Measurements from ENCODE around the gene WFDC1. TPM values are rescaled to one million over a fixed set of nuclear protein-coding genes. Genes with fewer than 3 reads are reported as not detected.

Gene WFDC1
- total and polyA plus RNA-seq, 10 of the 15 experiments (the other 5 are each of a cell fraction or from before 2014, with no cell fraction given): not detected

Small RNA genes lying within 50 kb of the gene (small RNA-seq; reads per million reads assigned to genes)
- gene RNA5SP433: not detected

Other genes starting within 250 kb of the WFDC1 start
Only the 7 nearest of the 8 such genes appear.
- 37.5 and 39.5 TPM in 2 replicates for gene MBTPS1, start 177.9 kb upstream of the WFDC1 start, total RNA-seq (2014; rRNA removed)
- gene MBTPS1, start 177.9 kb upstream of the WFDC1 start, total RNA-seq (2014; rRNA removed; fragmentation: Illumina TruSeq; extraction: Trizol): 21.9 and 23.7 TPM in 2 replicates
- gene MBTPS1, start 177.9 kb upstream of the WFDC1 start, total RNA-seq (2021): 28.1 and 37.5 TPM in 2 replicates
- gene MBTPS1, start 177.9 kb upstream of the WFDC1 start, polyA plus RNA-seq (2011; rRNA removed): 39.5 and 43.9 TPM in 2 replicates
- gene MBTPS1, start 177.9 kb upstream of the WFDC1 start, polyA plus RNA-seq (2014; fragmentation: Illumina TruSeq; extraction: Trizol): 24.9 and 28.7 TPM in 2 replicates
- gene MBTPS1, start 177.9 kb upstream of the WFDC1 start, polyA plus RNA-seq (2014; fragmentation: Nextera tagmentation; extraction: Ambion mirVana): 1 to 10 TPM; 1.3 to 3.3 TPM
- 33.8 and 34.6 TPM in 2 replicates for gene MBTPS1, start 177.9 kb upstream of the WFDC1 start, polyA plus RNA-seq (2014; rRNA removed)
- gene MBTPS1, start 177.9 kb upstream of the WFDC1 start, polyA plus RNA-seq (2016; fragmentation: Nextera tagmentation; extraction: Ambion mirVana): 10 to 100 TPM; 35.9 to 37.4 TPM
- gene HSDL1, start 149.7 kb upstream of the WFDC1 start, total RNA-seq (2014; rRNA removed): 5.5 and 7.8 TPM in 2 replicates
- 5.5 and 5.6 TPM in 2 replicates for gene HSDL1, start 149.7 kb upstream of the WFDC1 start, total RNA-seq (2014; rRNA removed; fragmentation: Illumina TruSeq; extraction: Trizol)
- 5.5 and 6.8 TPM in 2 replicates for gene HSDL1, start 149.7 kb upstream of the WFDC1 start, total RNA-seq (2021)
- 13.4 and 17.4 TPM in 2 replicates for gene HSDL1, start 149.7 kb upstream of the WFDC1 start, polyA plus RNA-seq (2011; rRNA removed)
- 7.0 and 10.6 TPM in 2 replicates for gene HSDL1, start 149.7 kb upstream of the WFDC1 start, polyA plus RNA-seq (2014; fragmentation: Illumina TruSeq; extraction: Trizol)
- 1 to 10 TPM; 2.0 to 3.6 TPM for gene HSDL1, start 149.7 kb upstream of the WFDC1 start, polyA plus RNA-seq (2014; fragmentation: Nextera tagmentation; extraction: Ambion mirVana)
- gene HSDL1, start 149.7 kb upstream of the WFDC1 start, polyA plus RNA-seq (2014; rRNA removed): 5.6 and 7.5 TPM in 2 replicates
- gene HSDL1, start 149.7 kb upstream of the WFDC1 start, polyA plus RNA-seq (2016; fragmentation: Nextera tagmentation; extraction: Ambion mirVana): 1 to 10 TPM; 4.4 to 5.7 TPM
- not detected in 2 replicates for gene DNAAF1, start 149.6 kb upstream of the WFDC1 start, total RNA-seq (2014; rRNA removed)
- not detected in 2 replicates for gene DNAAF1, start 149.6 kb upstream of the WFDC1 start, total RNA-seq (2014; rRNA removed; fragmentation: Illumina TruSeq; extraction: Trizol)
- not detected in 2 replicates for gene DNAAF1, start 149.6 kb upstream of the WFDC1 start, total RNA-seq (2021)
- not detected in 2 replicates for gene DNAAF1, start 149.6 kb upstream of the WFDC1 start, polyA plus RNA-seq (2011; rRNA removed)
- 0.04 TPM in 1 of 2 replicates, not detected in the other for gene DNAAF1, start 149.6 kb upstream of the WFDC1 start, polyA plus RNA-seq (2014; fragmentation: Illumina TruSeq; extraction: Trizol)
- gene DNAAF1, start 149.6 kb upstream of the WFDC1 start, polyA plus RNA-seq (2014; fragmentation: Nextera tagmentation; extraction: Ambion mirVana): under 1 TPM; 0.02 to 0.11 TPM
- not detected in 2 replicates for gene DNAAF1, start 149.6 kb upstream of the WFDC1 start, polyA plus RNA-seq (2014; rRNA removed)
- gene DNAAF1, start 149.6 kb upstream of the WFDC1 start, polyA plus RNA-seq (2016; fragmentation: Nextera tagmentation; extraction: Ambion mirVana): under 1 TPM in 1 of 2 experiments, not detected in 1; 0.76 TPM
- 16.5 and 19.7 TPM in 2 replicates for gene TAF1C, start 107.8 kb upstream of the WFDC1 start, total RNA-seq (2014; rRNA removed)
- gene TAF1C, start 107.8 kb upstream of the WFDC1 start, total RNA-seq (2014; rRNA removed; fragmentation: Illumina TruSeq; extraction: Trizol): 7.2 and 8.9 TPM in 2 replicates
- gene TAF1C, start 107.8 kb upstream of the WFDC1 start, total RNA-seq (2021): 32.6 and 33.0 TPM in 2 replicates
- 5.5 and 8.0 TPM in 2 replicates for gene TAF1C, start 107.8 kb upstream of the WFDC1 start, polyA plus RNA-seq (2011; rRNA removed)
- gene TAF1C, start 107.8 kb upstream of the WFDC1 start, polyA plus RNA-seq (2014; fragmentation: Illumina TruSeq; extraction: Trizol): 3.8 and 11.2 TPM in 2 replicates
- 1 to 10 TPM in 1 of 2 experiments, under 1 TPM in 1; 0.98 to 2.0 TPM for gene TAF1C, start 107.8 kb upstream of the WFDC1 start, polyA plus RNA-seq (2014; fragmentation: Nextera tagmentation; extraction: Ambion mirVana)
- 35.1 and 40.1 TPM in 2 replicates for gene TAF1C, start 107.8 kb upstream of the WFDC1 start, polyA plus RNA-seq (2014; rRNA removed)
- gene TAF1C, start 107.8 kb upstream of the WFDC1 start, polyA plus RNA-seq (2016; fragmentation: Nextera tagmentation; extraction: Ambion mirVana): 10 to 100 TPM; 21.7 to 24.9 TPM
- 0.16 TPM in 1 of 2 replicates, not detected in the other for gene ADAD2, start 103.7 kb upstream of the WFDC1 start, total RNA-seq (2014; rRNA removed)
- not detected in 2 replicates for gene ADAD2, start 103.7 kb upstream of the WFDC1 start, total RNA-seq (2014; rRNA removed; fragmentation: Illumina TruSeq; extraction: Trizol)
- gene ADAD2, start 103.7 kb upstream of the WFDC1 start, total RNA-seq (2021): 0.44 TPM in 1 of 2 replicates, not detected in the other
- gene ADAD2, start 103.7 kb upstream of the WFDC1 start, polyA plus RNA-seq (2011; rRNA removed): not detected in 2 replicates
- not detected in 2 replicates for gene ADAD2, start 103.7 kb upstream of the WFDC1 start, polyA plus RNA-seq (2014; fragmentation: Illumina TruSeq; extraction: Trizol)
- not detected for gene ADAD2, start 103.7 kb upstream of the WFDC1 start, polyA plus RNA-seq (2014; fragmentation: Nextera tagmentation; extraction: Ambion mirVana)
- 0.44 and 0.68 TPM in 2 replicates for gene ADAD2, start 103.7 kb upstream of the WFDC1 start, polyA plus RNA-seq (2014; rRNA removed)
- under 1 TPM in 1 of 2 experiments, not detected in 1; 0.51 TPM for gene ADAD2, start 103.7 kb upstream of the WFDC1 start, polyA plus RNA-seq (2016; fragmentation: Nextera tagmentation; extraction: Ambion mirVana)
- not detected in 2 replicates for gene KCNG4, start 54.9 kb upstream of the WFDC1 start, total RNA-seq (2014; rRNA removed)
- not detected in 2 replicates for gene KCNG4, start 54.9 kb upstream of the WFDC1 start, total RNA-seq (2014; rRNA removed; fragmentation: Illumina TruSeq; extraction: Trizol)
- not detected in 2 replicates for gene KCNG4, start 54.9 kb upstream of the WFDC1 start, total RNA-seq (2021)
- not detected in 2 replicates for gene KCNG4, start 54.9 kb upstream of the WFDC1 start, polyA plus RNA-seq (2011; rRNA removed)
- not detected in 2 replicates for gene KCNG4, start 54.9 kb upstream of the WFDC1 start, polyA plus RNA-seq (2014; fragmentation: Illumina TruSeq; extraction: Trizol)
- not detected for gene KCNG4, start 54.9 kb upstream of the WFDC1 start, polyA plus RNA-seq (2014; fragmentation: Nextera tagmentation; extraction: Ambion mirVana)
- gene KCNG4, start 54.9 kb upstream of the WFDC1 start, polyA plus RNA-seq (2014; rRNA removed): not detected in 2 replicates
- gene KCNG4, start 54.9 kb upstream of the WFDC1 start, polyA plus RNA-seq (2016; fragmentation: Nextera tagmentation; extraction: Ambion mirVana): not detected
- not detected in 2 replicates for gene ATP2C2, start 73.7 kb downstream of the WFDC1 start, total RNA-seq (2014; rRNA removed)
- not detected in 2 replicates for gene ATP2C2, start 73.7 kb downstream of the WFDC1 start, total RNA-seq (2014; rRNA removed; fragmentation: Illumina TruSeq; extraction: Trizol)
- gene ATP2C2, start 73.7 kb downstream of the WFDC1 start, total RNA-seq (2021): not detected in 2 replicates
- not detected in 2 replicates for gene ATP2C2, start 73.7 kb downstream of the WFDC1 start, polyA plus RNA-seq (2011; rRNA removed)
- gene ATP2C2, start 73.7 kb downstream of the WFDC1 start, polyA plus RNA-seq (2014; fragmentation: Illumina TruSeq; extraction: Trizol): not detected in 2 replicates
- gene ATP2C2, start 73.7 kb downstream of the WFDC1 start, polyA plus RNA-seq (2014; fragmentation: Nextera tagmentation; extraction: Ambion mirVana): under 1 TPM in 1 of 2 experiments, not detected in 1; 0.05 TPM
- not detected in 2 replicates for gene ATP2C2, start 73.7 kb downstream of the WFDC1 start, polyA plus RNA-seq (2014; rRNA removed)
- under 1 TPM in 1 of 2 experiments, not detected in 1; 0.19 TPM for gene ATP2C2, start 73.7 kb downstream of the WFDC1 start, polyA plus RNA-seq (2016; fragmentation: Nextera tagmentation; extraction: Ambion mirVana)